Breast epithelium (tissue), 3 donors: ENCODE measurements around the gene SEC14L5.

Experiments
- CTCF ChIP-seq, 3 donors: fragments of 450-650 bp; IDR thresholded peaks; one replicate each; pipeline ENCODE4 v1.5.1; 2016 to 2017; ENCODE audit warnings: antibody characterized with exemption in 3 of 3, mild to moderate bottlenecking in 3 of 3, moderate library complexity in 3 of 3
- POLR2A ChIP-seq: fragments of 450-650 bp; IDR thresholded peaks from one replicate; pipeline ENCODE4 v1.6.1; 2016; ENCODE audit warnings: antibody characterized with exemption, mild to moderate bottlenecking, moderate library complexity
- POLR2AphosphoS5 ChIP-seq, 3 donors: sonication (generic); formaldehyde crosslinking; IDR thresholded peaks; one replicate each; pipeline ENCODE4 v1.6.1; 2017; ENCODE audit warnings: antibody characterized with exemption in 3 of 3

DNA sequence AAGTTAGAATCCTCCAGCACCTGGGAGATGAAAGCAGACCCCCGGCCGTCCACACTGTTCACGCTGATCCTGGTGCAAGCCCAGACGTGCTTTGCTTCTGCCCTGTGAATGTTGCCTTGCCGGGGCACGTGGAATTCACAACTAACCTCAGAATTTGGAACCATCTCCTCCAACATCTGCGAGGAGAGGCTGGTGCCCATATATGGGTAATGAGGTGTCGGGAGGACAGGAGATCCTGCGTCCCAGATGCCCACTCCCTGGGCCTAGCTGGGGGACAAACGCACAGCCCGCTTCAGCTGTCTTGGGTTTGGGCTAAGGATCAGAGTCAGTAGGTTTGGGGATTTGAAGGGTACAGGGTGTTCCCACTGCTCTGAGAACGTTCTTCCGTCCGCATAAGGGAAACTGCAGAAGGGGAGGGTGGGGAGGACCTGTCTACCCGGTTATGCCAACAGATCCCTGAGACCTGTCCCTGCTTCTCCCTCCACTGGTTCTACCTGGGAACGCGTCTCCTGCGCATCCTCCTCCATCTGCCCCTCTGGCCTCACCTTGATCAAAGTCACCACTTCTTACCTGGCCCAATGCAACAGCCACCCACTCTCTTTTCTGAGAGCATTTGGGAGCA, 35.3 kb upstream of the SEC14L5 start:
- TF ChIP-seq CTCF (IDR thresholded peaks at IDR 0.05) (peak in 1 of 3 donors; percentile 43), POLR2AphosphoS5 (IDR thresholded peaks at IDR 0.05) (peak in 1 of 3 donors; percentile 20), POLR2A (no peak)
